ENCODE results near the gene SPDYC. TPM values are rescaled to one million over a fixed set of nuclear protein-coding genes. Genes with fewer than 3 reads are reported as not detected.

Gene SPDYC
- total and polyA plus RNA-seq, 2 of the 13 experiments (the other 11 are each of a cell fraction or from before 2014, with no cell fraction given): 0.15 to 0.33 TPM

DNA sequence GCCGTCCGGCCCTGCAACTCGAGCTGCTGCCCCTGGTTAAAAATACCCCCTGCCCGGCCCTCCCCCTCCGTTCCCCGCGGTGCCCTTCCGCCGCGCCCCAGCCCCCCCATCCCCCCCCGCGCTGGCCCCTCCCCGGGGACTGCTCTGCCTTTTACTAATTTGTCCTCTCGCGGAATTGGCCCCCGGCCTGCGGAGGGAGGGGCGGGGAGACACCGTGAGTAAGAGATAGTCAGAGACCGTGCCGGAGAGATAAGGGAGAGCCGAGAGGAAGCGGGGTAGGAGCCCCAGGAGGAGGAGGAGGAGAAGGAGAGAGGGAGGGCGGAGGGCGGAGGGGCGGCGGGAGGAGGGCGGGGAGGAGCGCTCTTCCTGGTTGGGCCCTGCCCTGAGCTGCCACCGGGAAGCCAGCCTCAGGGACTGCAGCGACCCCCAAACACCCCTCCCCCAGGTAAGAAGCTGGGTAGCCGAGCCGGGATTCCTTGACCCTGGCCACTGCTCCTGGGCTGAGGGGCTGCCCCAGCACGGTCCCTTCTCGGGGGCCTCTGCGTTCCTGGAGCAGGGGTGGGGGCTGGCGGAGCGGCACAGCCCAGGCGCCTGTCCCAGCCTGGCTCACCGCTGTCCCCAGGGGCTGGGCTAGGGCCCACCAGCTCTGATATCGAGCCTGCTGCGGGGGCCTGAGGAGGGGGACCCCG, 11.7 kb downstream of the SPDYC start, which contains the start of gene CAPN1 (continued):
- TF ChIP-seq MXD1 (CRISPR knock-in tag; IDR thresholded peaks at IDR 0.05) (no peak; the same call in 1 of the 2 replicates), CERS6 (CRISPR knock-in tag; IDR thresholded peaks at IDR 0.05) (no peak), BRF2 (CRISPR knock-in tag; IDR thresholded peaks at IDR 0.05) (no peak), ZBTB7A (CRISPR knock-in tag; IDR thresholded peaks at IDR 0.05) (peak; percentile 34; the same call in 1 of the 2 replicates), KMT2B (CRISPR knock-in tag; IDR thresholded peaks at IDR 0.05) (no peak), ZNF207 (IDR thresholded peaks at IDR 0.05; ENCODE audit: borderline replicate concordance) (no peak), FOXJ3 (CRISPR knock-in tag; IDR thresholded peaks at IDR 0.05; ENCODE audit: borderline replicate concordance) (no peak), ZC3H13 (CRISPR knock-in tag; IDR thresholded peaks at IDR 0.05) (no peak), FOSL1 (CRISPR knock-in tag; IDR thresholded peaks at IDR 0.05; ENCODE audit: borderline replicate concordance) (no peak), RFX3 (CRISPR knock-in tag; IDR thresholded peaks at IDR 0.05) (no peak), TBL1XR1 (IDR thresholded peaks at IDR 0.05; ENCODE audit: borderline replicate concordance, low read length, partially characterized antibody) (no peak)
- TF ChIP-seq, protein P1, sequence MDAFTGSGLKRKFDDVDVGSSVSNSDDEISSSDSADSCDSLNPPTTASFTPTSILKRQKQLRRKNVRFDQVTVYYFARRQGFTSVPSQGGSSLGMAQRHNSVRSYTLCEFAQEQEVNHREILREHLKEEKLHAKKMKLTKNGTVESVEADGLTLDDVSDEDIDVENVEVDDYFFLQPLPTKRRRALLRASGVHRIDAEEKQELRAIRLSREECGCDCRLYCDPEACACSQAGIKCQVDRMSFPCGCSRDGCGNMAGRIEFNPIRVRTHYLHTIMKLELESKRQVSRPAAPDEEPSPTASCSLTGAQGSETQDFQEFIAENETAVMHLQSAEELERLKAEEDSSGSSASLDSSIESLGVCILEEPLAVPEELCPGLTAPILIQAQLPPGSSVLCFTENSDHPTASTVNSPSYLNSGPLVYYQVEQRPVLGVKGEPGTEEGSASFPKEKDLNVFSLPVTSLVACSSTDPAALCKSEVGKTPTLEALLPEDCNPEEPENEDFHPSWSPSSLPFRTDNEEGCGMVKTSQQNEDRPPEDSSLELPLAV (CRISPR knock-in tag; conservative IDR thresholded peaks at IDR 0.05; ENCODE audit: low read depth): no peak
- TF ChIP-seq, protein P2, sequence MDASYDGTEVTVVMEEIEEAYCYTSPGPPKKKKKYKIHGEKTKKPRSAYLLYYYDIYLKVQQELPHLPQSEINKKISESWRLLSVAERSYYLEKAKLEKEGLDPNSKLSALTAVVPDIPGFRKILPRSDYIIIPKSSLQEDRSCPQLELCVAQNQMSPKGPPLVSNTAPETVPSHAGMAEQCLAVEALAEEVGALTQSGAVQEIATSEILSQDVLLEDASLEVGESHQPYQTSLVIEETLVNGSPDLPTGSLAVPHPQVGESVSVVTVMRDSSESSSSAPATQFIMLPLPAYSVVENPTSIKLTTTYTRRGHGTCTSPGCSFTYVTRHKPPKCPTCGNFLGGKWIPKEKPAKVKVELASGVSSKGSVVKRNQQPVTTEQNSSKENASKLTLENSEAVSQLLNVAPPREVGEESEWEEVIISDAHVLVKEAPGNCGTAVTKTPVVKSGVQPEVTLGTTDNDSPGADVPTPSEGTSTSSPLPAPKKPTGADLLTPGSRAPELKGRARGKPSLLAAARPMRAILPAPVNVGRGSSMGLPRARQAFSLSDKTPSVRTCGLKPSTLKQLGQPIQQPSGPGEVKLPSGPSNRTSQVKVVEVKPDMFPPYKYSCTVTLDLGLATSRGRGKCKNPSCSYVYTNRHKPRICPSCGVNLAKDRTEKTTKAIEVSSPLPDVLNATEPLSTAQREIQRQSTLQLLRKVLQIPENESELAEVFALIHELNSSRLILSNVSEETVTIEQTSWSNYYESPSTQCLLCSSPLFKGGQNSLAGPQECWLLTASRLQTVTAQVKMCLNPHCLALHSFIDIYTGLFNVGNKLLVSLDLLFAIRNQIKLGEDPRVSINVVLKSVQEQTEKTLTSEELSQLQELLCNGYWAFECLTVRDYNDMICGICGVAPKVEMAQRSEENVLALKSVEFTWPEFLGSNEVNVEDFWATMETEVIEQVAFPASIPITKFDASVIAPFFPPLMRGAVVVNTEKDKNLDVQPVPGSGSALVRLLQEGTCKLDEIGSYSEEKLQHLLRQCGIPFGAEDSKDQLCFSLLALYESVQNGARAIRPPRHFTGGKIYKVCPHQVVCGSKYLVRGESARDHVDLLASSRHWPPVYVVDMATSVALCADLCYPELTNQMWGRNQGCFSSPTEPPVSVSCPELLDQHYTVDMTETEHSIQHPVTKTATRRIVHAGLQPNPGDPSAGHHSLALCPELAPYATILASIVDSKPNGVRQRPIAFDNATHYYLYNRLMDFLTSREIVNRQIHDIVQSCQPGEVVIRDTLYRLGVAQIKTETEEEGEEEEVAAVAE (CRISPR knock-in tag; IDR thresholded peaks at IDR 0.05; ENCODE audit: borderline replicate concordance): no peak

All from HepG2 (cell line).